Calu3 (cell line): ENCODE data around the gene DDIT4L. TPM values are rescaled to one million over a fixed set of nuclear protein-coding genes. Genes with fewer than 3 reads are reported as not detected.
"Not testable (repeated sequence)": the region's sequence is repeated elsewhere in the genome, so short reads cannot be mapped to it uniquely, and the experiment has no call there.

ENCODE experiments used
- BruUV-seq: library from RNA; stranded (reverse); fragments of 400-500 nt; replicated peaks from 2 replicates; lab custom pipeline; 2021; lab: Mats Ljungman, UMichigan
- CTCF ChIA-PET: fragments of 300-600 bp; sonication (Branson Sonifier 250); formaldehyde crosslinking; loops from one replicate; lab custom pipeline; 2022; ENCODE audit warnings: antibody characterized with exemption; lab: Charles Lee
- DNase-seq: peaks from one replicate; pipeline ENCODE4 v3.0.0; 2022
- H3K27ac Mint-ChIP-seq: one replicate; pipeline ENCODE4 v1.8.0; 2022; ENCODE audit warnings: mixed read lengths; ENCODE audit not compliant: unreplicated experiment
- H3K27me3 Mint-ChIP-seq: one replicate; pipeline ENCODE4 v1.8.0; 2022; ENCODE audit warnings: mixed read lengths; ENCODE audit not compliant: unreplicated experiment
- H3K36me3 Mint-ChIP-seq: one replicate; pipeline ENCODE4 v1.8.0; 2022; ENCODE audit warnings: mild to moderate bottlenecking, moderate library complexity, mixed read lengths; ENCODE audit not compliant: insufficient read depth, unreplicated experiment
- H3K4me1 Mint-ChIP-seq: one replicate; pipeline ENCODE4 v1.8.0; 2022; ENCODE audit warnings: mild to moderate bottlenecking, low read depth, mixed read lengths; ENCODE audit not compliant: unreplicated experiment
- H3K4me3 Mint-ChIP-seq: one replicate; pipeline ENCODE4 v1.8.0; 2022; ENCODE audit warnings: mild to moderate bottlenecking, low read depth, moderate library complexity, mixed read lengths; ENCODE audit not compliant: unreplicated experiment
- H3K9me3 Mint-ChIP-seq: one replicate; pipeline ENCODE4 v1.8.0; 2022; ENCODE audit warnings: low read depth, mixed read lengths; ENCODE audit not compliant: unreplicated experiment
- CTCF ChIP-seq: fragments of 200-600 bp; IDR thresholded peaks from one replicate; pipeline ENCODE4 v1.8.0; 2022; ENCODE audit warnings: antibody characterized with exemption; ENCODE audit not compliant: unreplicated experiment
- intact Hi-C: fragments of 100-400 bp; cut with micrococcal nuclease; formaldehyde crosslinking; loops from one replicate; pipeline ENCODE4 v1.10.0; 2022; ENCODE audit not compliant: unreplicated experiment
- total RNA-seq: library from RNA; stranded (reverse); gene quantifications from 2 replicates; pipeline ENCODE4 v1.2.3, GENCODE V29; 2022

Gene DDIT4L
- total RNA-seq, 1 experiment from 2014 or later = 0.57 TPM

GRCh38 chr4:100147198-100147597, 43.1 kb downstream of the DDIT4L start:
- H3K9me3 Mint-ChIP-seq = no peaks in the 10 kb centered on the region
- no peaks in the 10 kb centered on the region for H3K27me3 Mint-ChIP-seq
- no peak overlapping the region for H3K27ac Mint-ChIP-seq
- no peaks in the 10 kb centered on the region for H3K36me3 Mint-ChIP-seq
- intact Hi-C loops = no loop called here
- DNase-seq = no peak
- H3K4me3 Mint-ChIP-seq = no peak overlapping the region
- CTCF ChIA-PET = no interaction called here
- no TSS peak for BruUV-seq
- no peaks in the 10 kb centered on the region for H3K4me1 Mint-ChIP-seq
- TF ChIP-seq CTCF = no peak

GRCh38 chr4:100146756-100147155, 43.5 kb downstream of the DDIT4L start:
- CTCF ChIA-PET = no interaction called here
- TF ChIP-seq CTCF = no peak
- Mint-ChIP-seq H3K27ac (no peak overlapping the region), H3K9me3 (no peaks in the 10 kb centered on the region), H3K27me3 (no peaks in the 10 kb centered on the region), H3K36me3 (no peaks in the 10 kb centered on the region), H3K4me3 (no peak overlapping the region), H3K4me1 (no peaks in the 10 kb centered on the region)
- DNase-seq = no peak
- intact Hi-C loops = no loop called here
- no TSS peak for BruUV-seq

GRCh38 chr4:100137320-100137719, 52.9 kb downstream of the DDIT4L start:
- CTCF ChIA-PET, H3K4me1 Mint-ChIP-seq, H3K27me3 Mint-ChIP-seq, DNase-seq, intact Hi-C loops, H3K9me3 Mint-ChIP-seq, H3K4me3 Mint-ChIP-seq, H3K36me3 Mint-ChIP-seq, H3K27ac Mint-ChIP-seq, BruUV-seq: not testable (repeated sequence)

Other genes starting within 250 kb of the DDIT4L start
- gene DNAJB14, start 243.8 kb downstream of the DDIT4L start, total RNA-seq = 33.0 and 35.4 TPM in 2 replicates
- 351 and 380 TPM in 2 replicates for gene H2AZ1, start 240.2 kb downstream of the DDIT4L start, total RNA-seq